AG09309 (cell line): ENCODE results near the gene TRIM44.
A peak's percentile ranks its signal among the peaks of the same experiment; 100 is the strongest.

Source experiments
- DNase-seq: peaks from one replicate; pipeline ENCODE4 v3.0.0-alpha.2; 2010; ENCODE audit warnings: low read depth
- H3K4me3 ChIP-seq: 2 replicates; pipeline ENCODE4 v1.5.1; 2011; ENCODE audit warnings: mild to moderate bottlenecking, low read depth, low read length, moderate library complexity; ENCODE audit not compliant: control insufficient read depth
- CTCF ChIP-seq: IDR thresholded peaks from 2 replicates; pipeline ENCODE4 v1.5.1; 2011; ENCODE audit warnings: mild to moderate bottlenecking, low read depth, low read length, inconsistent platforms; ENCODE audit not compliant: insufficient read depth, control insufficient read depth; ENCODE audit errors: missing control alignments

Gene TRIM44, protein sequence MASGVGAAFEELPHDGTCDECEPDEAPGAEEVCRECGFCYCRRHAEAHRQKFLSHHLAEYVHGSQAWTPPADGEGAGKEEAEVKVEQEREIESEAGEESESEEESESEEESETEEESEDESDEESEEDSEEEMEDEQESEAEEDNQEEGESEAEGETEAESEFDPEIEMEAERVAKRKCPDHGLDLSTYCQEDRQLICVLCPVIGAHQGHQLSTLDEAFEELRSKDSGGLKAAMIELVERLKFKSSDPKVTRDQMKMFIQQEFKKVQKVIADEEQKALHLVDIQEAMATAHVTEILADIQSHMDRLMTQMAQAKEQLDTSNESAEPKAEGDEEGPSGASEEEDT

DNA sequence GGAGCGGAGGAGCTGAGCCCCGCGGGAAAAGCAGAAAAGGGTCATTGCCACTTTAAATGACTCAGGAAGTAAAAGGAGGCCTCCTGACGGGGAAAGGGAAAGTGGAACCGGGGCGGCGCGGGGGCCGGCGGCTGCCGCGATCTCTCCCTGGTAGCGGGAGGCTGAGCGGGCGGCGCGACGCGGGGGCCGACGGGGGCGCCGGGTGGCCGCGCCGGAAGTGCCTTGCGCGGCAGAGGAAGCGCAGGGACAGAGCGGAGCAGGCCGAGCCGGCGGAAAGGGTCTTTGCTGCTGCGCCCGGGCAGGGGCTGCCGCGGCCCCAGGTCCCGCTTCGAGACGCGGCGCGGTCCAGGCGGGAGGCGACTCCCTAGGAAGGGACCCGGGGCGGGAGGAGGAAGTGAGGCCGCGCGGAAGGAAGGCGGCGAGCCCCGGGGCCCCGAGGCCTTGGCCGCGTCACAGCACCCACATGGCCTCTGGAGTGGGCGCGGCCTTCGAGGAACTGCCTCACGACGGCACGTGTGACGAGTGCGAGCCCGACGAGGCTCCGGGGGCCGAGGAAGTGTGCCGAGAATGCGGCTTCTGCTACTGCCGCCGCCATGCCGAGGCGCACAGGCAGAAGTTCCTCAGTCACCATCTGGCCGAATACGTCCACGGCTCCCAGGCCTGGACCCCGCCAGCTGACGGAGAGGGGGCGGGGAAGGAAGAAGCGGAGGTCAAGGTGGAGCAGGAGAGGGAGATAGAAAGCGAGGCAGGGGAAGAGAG lies at the start of gene TRIM44:
TRIM44 (plus strand) TSS at position 127 of the 759 bp plus-strand sequence; CDS start at position 464, 337 bp downstream.
- DNase-seq: peak; percentile 37
- H3K4me3 ChIP-seq: peak within 1 kb of the TSS; percentile 93
- no peak for TF ChIP-seq CTCF

- DNase-seq: no peak
- TF ChIP-seq CTCF: no peak
- no peak overlapping the region for H3K4me3 ChIP-seq
Measured at GRCh38 chr11:35614939-35615569, 47.5 kb upstream of the TRIM44 start.

DNA sequence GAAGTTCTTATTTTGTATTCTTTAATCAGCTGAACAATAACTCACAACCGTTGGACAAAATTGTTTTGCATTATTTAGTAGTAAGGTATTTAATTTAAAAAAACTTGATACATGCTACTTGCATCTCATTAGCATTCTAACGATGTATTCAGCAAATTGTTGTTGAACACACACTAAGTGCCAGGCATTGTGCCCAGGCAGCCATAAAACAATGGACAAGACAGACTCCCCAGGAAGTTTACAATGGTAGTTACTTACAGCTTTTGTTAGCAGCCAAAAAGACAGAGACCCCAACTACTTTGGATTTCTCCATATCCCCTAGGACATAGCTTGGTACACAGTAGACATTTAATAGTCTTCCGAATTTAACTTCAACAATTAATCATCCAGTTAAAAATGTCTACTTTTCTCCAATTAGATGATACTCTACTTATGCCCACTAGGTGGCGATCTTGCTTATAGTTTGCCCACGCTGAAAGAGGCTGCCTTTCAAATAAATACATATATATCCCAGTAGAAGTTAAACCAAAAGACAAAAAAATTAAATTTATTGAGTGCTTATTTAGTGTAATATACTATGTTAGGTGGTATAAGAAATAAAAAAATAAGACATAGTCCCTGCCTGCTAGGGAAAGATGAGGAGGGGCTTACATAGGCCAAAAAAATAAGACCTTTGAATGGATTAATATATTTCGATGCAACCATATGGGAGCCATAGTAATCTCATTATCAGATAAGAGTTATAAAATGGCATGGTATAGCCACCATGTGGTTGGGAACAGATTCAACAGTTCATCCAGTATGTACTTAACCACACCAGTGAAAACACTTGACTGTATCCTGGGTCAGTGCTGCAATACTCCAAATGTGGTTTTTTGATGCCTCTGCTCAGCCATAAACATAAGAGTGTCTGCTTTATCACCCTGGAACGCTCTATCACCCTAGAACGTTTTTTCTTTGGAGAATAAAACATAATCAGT lies 46.4 kb upstream of the TRIM44 start:
- TF ChIP-seq CTCF: peak; percentile 59
- no peak for DNase-seq

GRCh38 chr11:35617316-35617686 lies 45.3 kb upstream of the TRIM44 start:
- DNase-seq: no peak
- peak overlapping the region; percentile 66; the same call in 1 of the 2 replicates for H3K4me3 ChIP-seq
- TF ChIP-seq CTCF: no peak

More for the DNA sequence above, 46.4 kb upstream of the TRIM44 start:
- no peak overlapping the region for H3K4me3 ChIP-seq

- TF ChIP-seq CTCF: no peak
- DNase-seq: peak; percentile 64
- peak within 1 kb of the TSS; percentile 66 for H3K4me3 ChIP-seq
Measured at GRCh38 chr11:35617687-35618496, 44.7 kb upstream of the TRIM44 start, which contains the start of gene FJX1. Gene FJX1, plus strand, starts transcription at chr11:35618460. Its CDS starts 177 bp downstream, at chr11:35618637.
